Suprapubic skin (tissue), 4 donors: ENCODE measurements around the gene LTN1. TPM values are rescaled to one million over a fixed set of nuclear protein-coding genes. Genes with fewer than 3 reads are reported as not detected.

ENCODE experiments used
- DNase-seq, 2 donors: peaks; one replicate each; pipeline ENCODE4 v3.0.0-alpha.2; 2019; ENCODE audit warnings: low spot score in 2 of 2
- H3K27ac ChIP-seq: fragments of 200-600 bp; sonication (generic); one replicate; pipeline ENCODE4 v1.5.1; 2019
- H3K27me3 ChIP-seq: fragments of 200-600 bp; sonication (generic); one replicate; pipeline ENCODE4 v1.5.1; 2019
- H3K36me3 ChIP-seq: fragments of 200-600 bp; sonication (generic); one replicate; pipeline ENCODE4 v1.5.1; 2019
- H3K4me1 ChIP-seq: fragments of 200-600 bp; sonication (generic); one replicate; pipeline ENCODE4 v1.5.1; 2019
- H3K4me3 ChIP-seq: fragments of 200-600 bp; sonication (generic); one replicate; pipeline ENCODE4 v1.5.1; 2019; ENCODE audit warnings: mild to moderate bottlenecking
- H3K9me3 ChIP-seq: fragments of 200-600 bp; sonication (generic); one replicate; pipeline ENCODE4 v1.5.1; 2019
- EP300 ChIP-seq: sonication (generic); formaldehyde crosslinking; IDR thresholded peaks from one replicate; pipeline ENCODE4 v1.6.1; 2017; ENCODE audit warnings: antibody characterized with exemption
- POLR2A ChIP-seq, 2 donors: fragments of 450-650 bp; IDR thresholded peaks; one replicate each; pipeline ENCODE4 v1.6.1; 2017; ENCODE audit warnings: antibody characterized with exemption in 2 of 2, mild to moderate bottlenecking in 2 of 2, moderate library complexity in 2 of 2
- POLR2AphosphoS5 ChIP-seq, 3 donors: sonication (generic); formaldehyde crosslinking; IDR thresholded peaks; one replicate each; pipeline ENCODE4 v1.6.1; 2017; ENCODE audit warnings: antibody characterized with exemption in 3 of 3
- WGBS: methylation state at CpG from one replicate; pipeline ENCODE4 v1.1.5; 2018; 5-methylcytosine and 5-hydroxymethylcytosine counted together
- total RNA-seq, 4 donors: library from RNA; depleted of rRNA; stranded (reverse); fragments of >200 nt; gene quantifications; one replicate each; pipeline ENCODE4 v1.1.0, GENCODE V29; 2016
- TF ChIP-seq, protein P1 (sequence below), 2 donors: fragments of 200-600 bp in 1 of 2; fragments of 450-650 bp in 1 of 2; sonication (generic) in 1 of 2; IDR thresholded peaks; one replicate each; pipeline ENCODE4 v1.5.1; 2016 to 2019; ENCODE audit warnings: antibody characterized with exemption in 2 of 2, mild to moderate bottlenecking in 1 of 2, moderate library complexity in 1 of 2

LTN1 gene
- total RNA-seq, 4 donors from 2014 or later: 19.0 to 42.9 (median 23.9) TPM

DNA sequence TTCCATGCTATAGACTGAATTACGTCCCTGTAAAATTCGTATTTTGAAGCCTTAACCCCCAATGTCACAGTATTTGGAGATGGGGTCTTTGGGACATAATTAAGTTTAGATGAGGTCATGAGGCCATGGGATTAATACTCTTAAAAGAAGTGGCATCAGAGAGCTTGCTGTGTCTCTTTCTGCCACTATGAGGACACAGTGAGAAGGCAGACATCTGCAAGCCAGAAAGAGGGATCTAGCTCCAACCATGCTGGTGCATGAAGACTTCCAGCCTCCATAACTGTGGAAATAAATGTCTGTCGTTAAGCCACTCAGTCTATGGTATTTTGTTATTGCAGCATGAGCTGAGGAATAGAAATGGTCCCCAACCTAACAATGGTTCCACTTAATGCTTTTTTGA is 99.0 kb downstream of the LTN1 start:
- DNase-seq: no peak
- no peaks in the 10 kb centered on the region for H3K9me3 ChIP-seq
- H3K4me3 ChIP-seq: no peak overlapping the region
- H3K4me1 ChIP-seq: no peaks in the 10 kb centered on the region
- no peak for TF ChIP-seq EP300
- H3K27ac ChIP-seq: no peak overlapping the region
- H3K27me3 ChIP-seq: no peaks in the 10 kb centered on the region
- H3K36me3 ChIP-seq: no peaks in the 10 kb centered on the region
- WGBS: 73% methylated on average over 3 of the region's 3 CpGs

- no peaks in the 10 kb centered on the region for H3K27me3 ChIP-seq
- DNase-seq: no peak
- no peaks in the 10 kb centered on the region for H3K36me3 ChIP-seq
- H3K9me3 ChIP-seq: no peaks in the 10 kb centered on the region
- H3K27ac ChIP-seq: no peak overlapping the region
- H3K4me3 ChIP-seq: no peak overlapping the region
- TF ChIP-seq POLR2A (IDR thresholded peaks at IDR 0.05): no peak
- no peak for TF ChIP-seq POLR2AphosphoS5 (IDR thresholded peaks at IDR 0.05)
- no peak for TF ChIP-seq EP300
- TF ChIP-seq, protein P1, sequence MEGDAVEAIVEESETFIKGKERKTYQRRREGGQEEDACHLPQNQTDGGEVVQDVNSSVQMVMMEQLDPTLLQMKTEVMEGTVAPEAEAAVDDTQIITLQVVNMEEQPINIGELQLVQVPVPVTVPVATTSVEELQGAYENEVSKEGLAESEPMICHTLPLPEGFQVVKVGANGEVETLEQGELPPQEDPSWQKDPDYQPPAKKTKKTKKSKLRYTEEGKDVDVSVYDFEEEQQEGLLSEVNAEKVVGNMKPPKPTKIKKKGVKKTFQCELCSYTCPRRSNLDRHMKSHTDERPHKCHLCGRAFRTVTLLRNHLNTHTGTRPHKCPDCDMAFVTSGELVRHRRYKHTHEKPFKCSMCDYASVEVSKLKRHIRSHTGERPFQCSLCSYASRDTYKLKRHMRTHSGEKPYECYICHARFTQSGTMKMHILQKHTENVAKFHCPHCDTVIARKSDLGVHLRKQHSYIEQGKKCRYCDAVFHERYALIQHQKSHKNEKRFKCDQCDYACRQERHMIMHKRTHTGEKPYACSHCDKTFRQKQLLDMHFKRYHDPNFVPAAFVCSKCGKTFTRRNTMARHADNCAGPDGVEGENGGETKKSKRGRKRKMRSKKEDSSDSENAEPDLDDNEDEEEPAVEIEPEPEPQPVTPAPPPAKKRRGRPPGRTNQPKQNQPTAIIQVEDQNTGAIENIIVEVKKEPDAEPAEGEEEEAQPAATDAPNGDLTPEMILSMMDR (IDR thresholded peaks at IDR 0.05): no peak
- WGBS: 62% methylated on average over 6 of the region's 6 CpGs
- no peaks in the 10 kb centered on the region for H3K4me1 ChIP-seq
These were observed 100.2 kb downstream of the LTN1 start for GRCh38 chr21:28892199-28893111.

DNA sequence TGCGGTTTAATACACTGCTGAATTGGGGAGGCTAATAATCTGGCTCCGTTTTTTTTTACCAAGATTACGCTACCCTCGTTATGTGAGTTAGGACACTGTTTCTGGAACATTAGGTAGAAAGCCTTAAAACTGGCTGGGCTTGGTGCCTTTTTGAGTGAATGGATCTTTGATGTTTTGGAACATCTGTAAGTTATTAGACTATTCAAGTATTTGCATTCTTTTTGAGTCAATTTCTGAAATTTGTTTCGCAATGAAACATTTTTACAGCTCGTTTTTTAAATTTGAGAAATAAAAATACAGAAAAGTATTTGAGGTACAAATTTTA is 106.9 kb downstream of the LTN1 start:
- TF ChIP-seq, protein P1 (IDR thresholded peaks at IDR 0.05): no peak
- TF ChIP-seq EP300: no peak
- TF ChIP-seq POLR2AphosphoS5 (IDR thresholded peaks at IDR 0.05): no peak
- TF ChIP-seq POLR2A (IDR thresholded peaks at IDR 0.05): no peak
- Histone ChIP-seq H3K27ac (peak overlapping the region; percentile 93), H3K9me3 (no peaks in the 10 kb centered on the region), H3K4me3 (peak overlapping the region; percentile 48), H3K36me3 (peaks cover 13% of the 10 kb centered on the region), H3K4me1 (peaks cover 16% of the 10 kb centered on the region), H3K27me3 (no peaks in the 10 kb centered on the region)
- DNase-seq: no peak
- 69% methylated on average over 6 of the region's 6 CpGs for WGBS

GRCh38 chr21:28884976-28885852 is 107.5 kb downstream of the LTN1 start:
- WGBS: 10% methylated on average over 18 of the region's 47 CpGs
- peak in 1 of 2 donors; percentile 54 for TF ChIP-seq POLR2A (IDR thresholded peaks at IDR 0.05)
- peak; percentile 88 to 95 (median 92) for TF ChIP-seq POLR2AphosphoS5 (IDR thresholded peaks at IDR 0.05)
- no peak for TF ChIP-seq EP300
- peaks cover 16% of the 10 kb centered on the region for H3K4me1 ChIP-seq
- peak; percentile 93 to 94 for DNase-seq
- H3K9me3 ChIP-seq: no peaks in the 10 kb centered on the region
- H3K27ac ChIP-seq: peak overlapping the region; percentile 93
- peak overlapping the region; percentile 48 for H3K4me3 ChIP-seq
- H3K27me3 ChIP-seq: no peaks in the 10 kb centered on the region
- peaks cover 13% of the 10 kb centered on the region for H3K36me3 ChIP-seq

- peak overlapping the region; percentile 48 for H3K4me3 ChIP-seq
- H3K4me1 ChIP-seq: peaks cover 16% of the 10 kb centered on the region
- no peak for TF ChIP-seq POLR2AphosphoS5 (IDR thresholded peaks at IDR 0.05)
- TF ChIP-seq, protein P1 (IDR thresholded peaks at IDR 0.05): no peak
- no peak for TF ChIP-seq EP300
- no peak for DNase-seq
- no peaks in the 10 kb centered on the region for H3K27me3 ChIP-seq
- H3K9me3 ChIP-seq: no peaks in the 10 kb centered on the region
- peaks cover 15% of the 10 kb centered on the region for H3K36me3 ChIP-seq
- H3K27ac ChIP-seq: peak overlapping the region; percentile 93
- WGBS: 12% methylated on average over 3 of the region's 3 CpGs
These were observed 108.2 kb downstream of the LTN1 start for GRCh38 chr21:28884481-28884880.

DNA sequence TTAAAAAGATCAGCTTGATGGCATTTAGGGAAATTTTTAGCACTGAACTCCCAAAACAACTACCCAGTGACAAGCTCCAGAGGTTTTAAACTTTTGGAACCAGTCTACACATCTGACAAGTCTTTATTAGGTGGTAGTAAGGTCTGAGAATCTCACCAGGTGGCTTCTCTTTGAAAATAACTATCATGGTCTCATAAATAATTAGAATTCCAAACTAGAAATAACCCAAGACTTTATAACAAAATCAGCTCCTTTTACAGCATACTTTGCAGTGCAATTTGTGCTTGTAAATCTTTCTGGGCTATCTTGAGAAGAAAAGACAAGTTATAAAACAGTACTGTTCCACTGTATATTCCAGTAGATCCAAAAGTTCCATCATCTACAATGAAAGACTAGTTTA is 108.7 kb downstream of the LTN1 start:
- Histone ChIP-seq H3K27me3 (no peaks in the 10 kb centered on the region), H3K4me3 (peak overlapping the region; percentile 48), H3K36me3 (peaks cover 21% of the 10 kb centered on the region), H3K4me1 (peaks cover 16% of the 10 kb centered on the region), H3K27ac (no peak overlapping the region), H3K9me3 (no peaks in the 10 kb centered on the region)
- TF ChIP-seq POLR2A (IDR thresholded peaks at IDR 0.05) (no peak), EP300 (no peak)
- no peak for DNase-seq
